IMR-90 (cell line): ENCODE data around the gene OGFOD3. TPM values are rescaled to one million over a fixed set of nuclear protein-coding genes. Genes with fewer than 3 reads are reported as not detected.

ENCODE experiments used
- ATAC-seq: fragments of 200-7000 bp; cut with Tn5 transposase; 2 replicates; pipeline ENCODE4 v1.9.1; 2020; ENCODE audit warnings: low read depth, mild to moderate bottlenecking, moderate library complexity
- BruUV-seq: library from RNA; stranded (reverse); fragments of 400-500 nt; replicated peaks from 2 replicates; lab custom pipeline; 2021; lab: Mats Ljungman, UMichigan
- CTCF ChIA-PET: fragments of 300-600 bp; formaldehyde crosslinking; extraction: SDS; loops from one replicate; lab custom pipeline; 2021; ENCODE audit warnings: antibody characterized with exemption; lab: Yijun Ruan, JAX
- POLR2A ChIA-PET: fragments of 300-600 bp; sonication (Branson Sonifier 250); formaldehyde crosslinking; loops from one replicate; lab custom pipeline; 2022; ENCODE audit warnings: antibody characterized with exemption; ENCODE audit not compliant: unreplicated experiment; lab: Charles Lee
- DNase-seq: peaks from one replicate; pipeline ENCODE4 v3.0.0; 2013
- H2AFZ ChIP-seq: replicated peaks from 2 replicates; pipeline ENCODE3; 2013; ENCODE audit warnings: low read length, mild to moderate bottlenecking; ENCODE audit not compliant: poor library complexity
- H2AK5ac ChIP-seq: 2 replicates; pipeline ENCODE4 v1.6.1; 2013; ENCODE audit warnings: low read depth, low read length, inconsistent platforms
- H2AK9ac ChIP-seq: replicated peaks from 2 replicates; pipeline ENCODE3; 2013; ENCODE audit warnings: mild to moderate bottlenecking, low read depth, low read length, moderate library complexity; ENCODE audit not compliant: poor library complexity
- H2BK120ac ChIP-seq: 2 replicates; pipeline ENCODE4 v1.6.1; 2013; ENCODE audit warnings: low read depth, low read length, inconsistent platforms
- H2BK15ac ChIP-seq: 3 replicates; pipeline ENCODE4 v1.6.1; 2013; ENCODE audit warnings: low read depth, low read length, inconsistent platforms
- H2BK20ac ChIP-seq: 2 replicates; pipeline ENCODE4 v1.6.1; 2013; ENCODE audit warnings: low read depth, mild to moderate bottlenecking, inconsistent platforms, low read length, moderate library complexity
- H2BK5ac ChIP-seq: 2 replicates; pipeline ENCODE4 v1.6.1; 2013; ENCODE audit warnings: mild to moderate bottlenecking, low read depth, low read length, inconsistent platforms; ENCODE audit not compliant: poor library complexity, severe bottlenecking
- H3K14ac ChIP-seq: replicated peaks from 2 replicates; pipeline ENCODE4 v1.6.1; 2013; ENCODE audit warnings: low read depth, low read length, inconsistent platforms
- H3K18ac ChIP-seq: 2 replicates; pipeline ENCODE4 v1.6.1; 2013; ENCODE audit warnings: low read depth, low read length, control low read depth
- H3K23ac ChIP-seq: 2 replicates; pipeline ENCODE4 v1.6.1; 2013; ENCODE audit warnings: low read depth, low read length, inconsistent platforms
- H3K27ac ChIP-seq: 2 replicates; pipeline ENCODE4 v1.5.1; 2013; ENCODE audit warnings: mild to moderate bottlenecking, control low read depth, low read length; ENCODE audit not compliant: insufficient read depth
- H3K27me3 ChIP-seq: 2 replicates; pipeline ENCODE4 v1.6.1; 2013; ENCODE audit warnings: low read length; ENCODE audit not compliant: control insufficient read depth, insufficient read depth
- H3K36me3 ChIP-seq: 2 replicates; pipeline ENCODE4 v1.6.1; 2013; ENCODE audit warnings: low read length, mixed read lengths; ENCODE audit not compliant: control insufficient read depth, insufficient read depth
- H3K4ac ChIP-seq: 2 replicates; pipeline ENCODE4 v1.6.1; 2013; ENCODE audit warnings: low read depth, low read length, inconsistent platforms
- H3K4me1 ChIP-seq: 2 replicates; pipeline ENCODE4 v1.6.1; 2013; ENCODE audit warnings: low read length, mixed read lengths; ENCODE audit not compliant: control insufficient read depth, insufficient read depth
- H3K4me2 ChIP-seq: 2 replicates; pipeline ENCODE4 v1.6.1; 2013; ENCODE audit warnings: low read depth, mild to moderate bottlenecking, control low read depth, low read length, moderate library complexity
- H3K4me3 ChIP-seq: 2 replicates; pipeline ENCODE4 v1.5.1; 2013; ENCODE audit warnings: low read depth, mild to moderate bottlenecking, control low read depth, low read length, moderate library complexity; ENCODE audit not compliant: insufficient read depth
- H3K56ac ChIP-seq: 2 replicates; pipeline ENCODE4 v1.6.1; 2013; ENCODE audit warnings: low read length, inconsistent platforms; ENCODE audit not compliant: insufficient read depth; ENCODE audit errors: extremely low read depth
- H3K79me1 ChIP-seq, 2 experiments: 2 replicates each; pipeline ENCODE4 v1.6.1; 2013; ENCODE audit warnings: low read length in 2 of 2, inconsistent platforms in 1 of 2, low read depth in 1 of 2
- H3K9ac ChIP-seq: 2 replicates; pipeline ENCODE4 v1.6.1; 2013; ENCODE audit warnings: low read depth, low read length, control low read depth
- H3K9me1 ChIP-seq: 2 replicates; pipeline ENCODE4 v1.6.1; 2013; ENCODE audit warnings: low read length, inconsistent platforms; ENCODE audit not compliant: insufficient read depth
- H3K9me3 ChIP-seq: 2 replicates; pipeline ENCODE4 v1.6.1; 2013; ENCODE audit warnings: low read length; ENCODE audit not compliant: control insufficient read depth, insufficient read depth
- H4K20me1 ChIP-seq: 2 replicates; pipeline ENCODE4 v1.6.1; 2013; ENCODE audit warnings: low read length, inconsistent platforms; ENCODE audit not compliant: insufficient read depth
- H4K5ac ChIP-seq: 2 replicates; pipeline ENCODE4 v1.6.1; 2013; ENCODE audit warnings: mild to moderate bottlenecking, low read depth, low read length, control low read depth
- H4K8ac ChIP-seq, 2 experiments: 2 replicates each; pipeline ENCODE4 v1.6.1; 2013; ENCODE audit warnings: low read depth in 2 of 2, low read length in 2 of 2, control low read depth in 1 of 2, inconsistent platforms in 1 of 2
- H4K91ac ChIP-seq: 2 replicates; pipeline ENCODE4 v1.6.1; 2013; ENCODE audit warnings: low read depth, low read length, inconsistent platforms; ENCODE audit not compliant: insufficient read depth
- BHLHE40 ChIP-seq: fragments of 150-350 bp; IDR thresholded peaks from 2 replicates; pipeline ENCODE4 v1.6.1; 2016; ENCODE audit warnings: mild to moderate bottlenecking, low read depth, low read length
- CHD1 ChIP-seq: IDR thresholded peaks from 2 replicates; pipeline ENCODE4 v1.6.1; 2012; ENCODE audit warnings: low read depth, low read length, improper control_type of control experiment
- CTCF ChIP-seq: conservative IDR thresholded peaks from 2 replicates; pipeline ENCODE4 v1.5.1; 2012; ENCODE audit warnings: mild to moderate bottlenecking, low read depth, low read length, improper control_type of control experiment
- FOS ChIP-seq: fragments of 150-350 bp; IDR thresholded peaks from 2 replicates; pipeline ENCODE4 v1.6.1; 2016; ENCODE audit warnings: low read depth, low read length
- RCOR1 ChIP-seq: IDR thresholded peaks from 2 replicates; pipeline ENCODE4 v1.6.1; 2012; ENCODE audit warnings: mild to moderate bottlenecking, low read length, improper control_type of control experiment; ENCODE audit not compliant: insufficient replicate concordance
- RFX5 ChIP-seq: IDR thresholded peaks from 2 replicates; pipeline ENCODE4 v1.8.0; 2012; ENCODE audit warnings: low read depth, mild to moderate bottlenecking, low read length, moderate library complexity
- SMC3 ChIP-seq: fragments of 150-350 bp; IDR thresholded peaks from 2 replicates; pipeline ENCODE4 v1.6.1; 2016; ENCODE audit warnings: low read depth, mild to moderate bottlenecking, antibody characterized with exemption, low read length, moderate library complexity
- USF2 ChIP-seq: fragments of 150-350 bp; IDR thresholded peaks from 2 replicates; pipeline ENCODE4 v1.6.1; 2017; ENCODE audit warnings: mild to moderate bottlenecking, antibody characterized with exemption, low read length, low read depth
- WGBS, 2 experiments: methylation state at CpG; one replicate each; pipeline versions ENCODE4 v1.1.5 to v1.1.7; 2013; ENCODE audit warnings: missing lambda C conversion rate in 2 of 2; ENCODE audit not compliant: insufficient read length in 1 of 2; ENCODE audit errors: extremely low coverage in 2 of 2; 5-methylcytosine and 5-hydroxymethylcytosine counted together
- dilution Hi-C: fragments of 300-500 bp; cut with HindIII; formaldehyde crosslinking; loops from one replicate; pipeline ENCODE4 v1.14.3; 2018; ENCODE audit warnings: low sequenced_read_pairs; ENCODE audit not compliant: unreplicated experiment
- in situ Hi-C: fragments of 300-500 bp; cut with MboI; formaldehyde crosslinking; loops from 3 replicates; pipeline ENCODE4 v1.14.3; 2019; ENCODE audit warnings: low sequenced_read_pairs, inconsistent platforms, mixed read lengths
- intact Hi-C: fragments of 100-400 bp; cut with micrococcal nuclease; formaldehyde crosslinking; loops from 2 replicates; pipeline ENCODE4 v1.10.0; 2022
- polyA plus RNA-seq, 3 experiments: library from polyadenylated mRNA; depleted of rRNA; stranded (reverse); fragments of >200 nt; gene quantifications; 2 replicates each; pipeline ENCODE4 v1.2.3, GENCODE V29; 2012; ENCODE audit warnings: low replicate concordance in 1 of 3
- total RNA-seq: library from RNA; depleted of rRNA; stranded (reverse); fragments of >200 nt; gene quantifications from 2 replicates; pipeline ENCODE4 v1.2.3, GENCODE V29; 2012

The OGFOD3 gene
- total and polyA plus RNA-seq, 2 of the 4 experiments (the other 2 are of a cell fraction), result 25.3 to 33.4 TPM

GRCh38 chr17:82345151-82345976 is 73.0 kb downstream of the OGFOD3 start:
- H3K9me3 ChIP-seq, result no peaks in the 10 kb centered on the region
- H2BK15ac ChIP-seq, result no peak overlapping the region
- no peak overlapping the region for H4K5ac ChIP-seq
- H4K91ac ChIP-seq, result no peak overlapping the region
- no peak overlapping the region for H3K27ac ChIP-seq
- ATAC-seq (no peak), DNase-seq (no peak)
- H3K9ac ChIP-seq, result no peak overlapping the region
- intact Hi-C loops, result no loop called here
- H3K4me3 ChIP-seq, result no peak overlapping the region
- no peak overlapping the region for H3K56ac ChIP-seq
- no peaks in the 10 kb centered on the region for H3K9me1 ChIP-seq
- H3K18ac ChIP-seq, result no peak overlapping the region
- peaks cover 20% of the 10 kb centered on the region for H3K27me3 ChIP-seq
- 82% methylated on average over 13 of the region's 42 CpGs; no CpG with 5 or more reads in 1 of the 2 experiments for WGBS, 2 experiments
- H3K4ac ChIP-seq, result no peak overlapping the region
- no peak overlapping the region for H2BK5ac ChIP-seq
- H2BK20ac ChIP-seq, result no peak overlapping the region
- TF ChIP-seq BHLHE40 (no peak), RFX5 (no peak), SMC3 (no peak), USF2 (no peak), CTCF (no peak), CHD1 (no peak), RCOR1 (no peak), FOS (no peak)
- H3K4me1 ChIP-seq, result no peaks in the 10 kb centered on the region; the same call in 1 of the 2 replicates
- ChIA-PET CTCF (interaction anchor here (0.6 kb wide), 1 partner anchor 103 kb away, joined by 3 read pairs; no protein-coding TSS in a partner anchor), POLR2A (no interaction called here)
- no peak overlapping the region for H2BK120ac ChIP-seq
- dilution Hi-C loops, result no loop called here
- H3K36me3 ChIP-seq, result no peaks in the 10 kb centered on the region
- H2AFZ ChIP-seq, result no peak overlapping the region
- H3K14ac ChIP-seq, result no peak overlapping the region
- H3K23ac ChIP-seq, result no peak overlapping the region
- no peak overlapping the region for H2AK9ac ChIP-seq
- in situ Hi-C loops, result no loop called here
- no peaks in the 10 kb centered on the region for H4K20me1 ChIP-seq
- H4K8ac ChIP-seq, result no peak overlapping the region
- no peak overlapping the region for H3K4me2 ChIP-seq
- no TSS peak for BruUV-seq
- no peak overlapping the region for H2AK5ac ChIP-seq
- no peaks in the 10 kb centered on the region for H3K79me1 ChIP-seq
